Measurements from ENCODE around the gene TOMM40.

The TOMM40 gene

GRCh38 chr19:44876930-44877535, 14.0 kb upstream of the TOMM40 start:
- no peak overlapping the region for H3K23ac ChIP-seq (ENCODE audit: low read depth, low read length, poor library complexity)
- no peak overlapping the region for H3K14ac ChIP-seq (ENCODE audit: low read length)
- no peaks in the 10 kb centered on the region for H3K27me3 ChIP-seq (ENCODE audit: control insufficient read depth in 3 of 3, insufficient read depth in 3 of 3, low read depth in 1 of 3, low read length in 3 of 3)
- H4K8ac ChIP-seq (ENCODE audit: low read depth, low read length): no peak overlapping the region
- no peak overlapping the region for H3K4me3 ChIP-seq (ENCODE audit: low read length in 2 of 2)
- no peak overlapping the region for H3K27ac ChIP-seq (replicated peaks; ENCODE audit: low read length)
- no peak overlapping the region for H2BK120ac ChIP-seq (ENCODE audit: low read depth, low read length)
- H3K4me1 ChIP-seq (ENCODE audit: control insufficient read depth in 2 of 2, insufficient read depth in 1 of 2, low read depth in 1 of 2, low read length in 2 of 2): no peaks in the 10 kb centered on the region
- no peak overlapping the region for H3K4me2 ChIP-seq (ENCODE audit: insufficient read depth, low read length, poor library complexity, severe bottlenecking)
- peaks cover 71 to 81% of the 10 kb centered on the region in 2 donors for H3K36me3 ChIP-seq (replicated peaks in 1 of 2; ENCODE audit: control insufficient read depth in 2 of 2, insufficient read depth in 2 of 2, low read length in 2 of 2)
- H2AFZ ChIP-seq (ENCODE audit: low read length): no peak overlapping the region
- H3K18ac ChIP-seq (ENCODE audit: low read length): no peak overlapping the region
- no peaks in the 10 kb centered on the region for H3K9me3 ChIP-seq (replicated peaks in 1 of 2; ENCODE audit: control insufficient read depth in 2 of 2, insufficient read depth in 1 of 2, low read depth in 1 of 2, low read length in 2 of 2)
- H3K9ac ChIP-seq (ENCODE audit: low read depth, low read length, poor library complexity): peak overlapping the region; percentile 32
- peaks cover 15% of the 10 kb centered on the region for H3K79me1 ChIP-seq (ENCODE audit: low read depth, low read length)
- H3K4ac ChIP-seq (ENCODE audit: low read length): no peak overlapping the region
- no peak overlapping the region for H2BK12ac ChIP-seq (ENCODE audit: low read length)
- H2BK5ac ChIP-seq (ENCODE audit: low read length): no peak overlapping the region
- no peak for DNase-seq (ENCODE audit: low spot score)
- H4K91ac ChIP-seq (ENCODE audit: low read depth, low read length, poor library complexity): no peak overlapping the region
- no peak overlapping the region for H2BK15ac ChIP-seq (ENCODE audit: low read length)
- no peak overlapping the region for H2AK5ac ChIP-seq (ENCODE audit: low read depth, low read length)
- WGBS, 2 donors (ENCODE audit: extremely low coverage in 2 of 2, insufficient read length in 2 of 2, insufficient replicate concordance in 1 of 2): no CpG with 5 or more reads among the region's 5 CpGs

GRCh38 chr19:44878120-44878865, 12.8 kb upstream of the TOMM40 start:
- no peak overlapping the region for H2BK120ac ChIP-seq (ENCODE audit: low read depth, low read length)
- H2BK12ac ChIP-seq (ENCODE audit: low read length): no peak overlapping the region
- H2BK15ac ChIP-seq (ENCODE audit: low read length): no peak overlapping the region
- H3K23ac ChIP-seq (ENCODE audit: low read depth, low read length, poor library complexity): no peak overlapping the region
- peaks cover 12% of the 10 kb centered on the region for H3K79me1 ChIP-seq (ENCODE audit: low read depth, low read length)
- H3K27me3 ChIP-seq (ENCODE audit: control insufficient read depth in 3 of 3, insufficient read depth in 3 of 3, low read depth in 1 of 3, low read length in 3 of 3): no peaks in the 10 kb centered on the region
- H3K18ac ChIP-seq (ENCODE audit: low read length): no peak overlapping the region
- H3K4me1 ChIP-seq (ENCODE audit: control insufficient read depth in 2 of 2, insufficient read depth in 1 of 2, low read depth in 1 of 2, low read length in 2 of 2): no peaks in the 10 kb centered on the region
- no CpG with 5 or more reads among the region's 26 CpGs for WGBS, 2 donors (ENCODE audit: extremely low coverage in 2 of 2, insufficient read length in 2 of 2, insufficient replicate concordance in 1 of 2)
- no peak overlapping the region for H2BK5ac ChIP-seq (ENCODE audit: low read length)
- H2AFZ ChIP-seq (ENCODE audit: low read length): no peak overlapping the region
- no peak overlapping the region for H3K9ac ChIP-seq (ENCODE audit: low read depth, low read length, poor library complexity)
- H2AK5ac ChIP-seq (ENCODE audit: low read depth, low read length): no peak overlapping the region
- H3K27ac ChIP-seq (replicated peaks; ENCODE audit: low read length): no peak overlapping the region
- no peak overlapping the region for H4K8ac ChIP-seq (ENCODE audit: low read depth, low read length)
- no peak overlapping the region for H3K14ac ChIP-seq (ENCODE audit: low read length)
- no peak overlapping the region for H4K91ac ChIP-seq (ENCODE audit: low read depth, low read length, poor library complexity)
- H3K4ac ChIP-seq (ENCODE audit: low read length): no peak overlapping the region
- H3K9me3 ChIP-seq (replicated peaks in 1 of 2; ENCODE audit: control insufficient read depth in 2 of 2, insufficient read depth in 1 of 2, low read depth in 1 of 2, low read length in 2 of 2): no peaks in the 10 kb centered on the region
- H3K4me2 ChIP-seq (ENCODE audit: insufficient read depth, low read length, poor library complexity, severe bottlenecking): no peak overlapping the region
- H3K4me3 ChIP-seq (ENCODE audit: low read length in 2 of 2): no peak overlapping the region
- peaks cover 62 to 76% of the 10 kb centered on the region in 2 donors for H3K36me3 ChIP-seq (replicated peaks in 1 of 2; ENCODE audit: control insufficient read depth in 2 of 2, insufficient read depth in 2 of 2, low read length in 2 of 2)
- no peak for DNase-seq (ENCODE audit: low spot score)

GRCh38 chr19:44879309-44880065, 11.6 kb upstream of the TOMM40 start:
- H3K27ac ChIP-seq (replicated peaks; ENCODE audit: low read length): no peak overlapping the region
- no CpG with 5 or more reads among the region's 18 CpGs for WGBS, 2 donors (ENCODE audit: extremely low coverage in 2 of 2, insufficient read length in 2 of 2, insufficient replicate concordance in 1 of 2)

GRCh38 chr19:44882063-44882462, 9.0 kb upstream of the TOMM40 start:
- Histone ChIP-seq H3K14ac (ENCODE audit: low read length) (no peak overlapping the region), H3K79me1 (ENCODE audit: low read depth, low read length) (peaks cover 5% of the 10 kb centered on the region), H3K4me1 (ENCODE audit: control insufficient read depth in 2 of 2, insufficient read depth in 1 of 2, low read depth in 1 of 2, low read length in 2 of 2) (no peaks in the 10 kb centered on the region), H2BK12ac (ENCODE audit: low read length) (no peak overlapping the region), H3K9me3 (replicated peaks in 1 of 2; ENCODE audit: control insufficient read depth in 2 of 2, insufficient read depth in 1 of 2, low read depth in 1 of 2, low read length in 2 of 2) (no peaks in the 10 kb centered on the region), H2BK15ac (ENCODE audit: low read length) (no peak overlapping the region), H2BK5ac (ENCODE audit: low read length) (no peak overlapping the region), H4K8ac (ENCODE audit: low read depth, low read length) (no peak overlapping the region), H3K23ac (ENCODE audit: low read depth, low read length, poor library complexity) (peak overlapping the region; percentile 0), H4K91ac (ENCODE audit: low read depth, low read length, poor library complexity) (no peak overlapping the region), H2BK120ac (ENCODE audit: low read depth, low read length) (no peak overlapping the region), H3K4me3 (ENCODE audit: low read length in 2 of 2) (no peak overlapping the region), H3K9ac (ENCODE audit: low read depth, low read length, poor library complexity) (no peak overlapping the region), H2AK5ac (ENCODE audit: low read depth, low read length) (no peak overlapping the region), H3K36me3 (replicated peaks in 1 of 2; ENCODE audit: control insufficient read depth in 2 of 2, insufficient read depth in 2 of 2, low read length in 2 of 2) (peaks cover 51 to 72% of the 10 kb centered on the region in 2 donors), H3K27ac (replicated peaks; ENCODE audit: low read length) (no peak overlapping the region), H3K27me3 (ENCODE audit: control insufficient read depth in 3 of 3, insufficient read depth in 3 of 3, low read depth in 1 of 3, low read length in 3 of 3) (no peaks in the 10 kb centered on the region), H3K18ac (ENCODE audit: low read length) (peak overlapping the region; percentile 14), H3K4ac (ENCODE audit: low read length) (no peak overlapping the region), H3K4me2 (ENCODE audit: insufficient read depth, low read length, poor library complexity, severe bottlenecking) (no peak overlapping the region), H2AFZ (ENCODE audit: low read length) (no peak overlapping the region)
- no peak for DNase-seq (ENCODE audit: low spot score)
- no CpG with 5 or more reads among the region's 15 CpGs for WGBS, 2 donors (ENCODE audit: extremely low coverage in 2 of 2, insufficient read length in 2 of 2, insufficient replicate concordance in 1 of 2)

More at GRCh38 chr19:44879309-44880065, 11.6 kb upstream of the TOMM40 start:
- no peak overlapping the region for H3K18ac ChIP-seq (ENCODE audit: low read length)
- H3K9me3 ChIP-seq (replicated peaks in 1 of 2; ENCODE audit: control insufficient read depth in 2 of 2, insufficient read depth in 1 of 2, low read depth in 1 of 2, low read length in 2 of 2): no peaks in the 10 kb centered on the region
- H4K8ac ChIP-seq (ENCODE audit: low read depth, low read length): no peak overlapping the region
- H2BK15ac ChIP-seq (ENCODE audit: low read length): no peak overlapping the region
- DNase-seq (ENCODE audit: low spot score): no peak
- H3K27me3 ChIP-seq (ENCODE audit: control insufficient read depth in 3 of 3, insufficient read depth in 3 of 3, low read depth in 1 of 3, low read length in 3 of 3): no peaks in the 10 kb centered on the region
- peak overlapping the region; percentile 25 for H3K23ac ChIP-seq (ENCODE audit: low read depth, low read length, poor library complexity)
- H2BK12ac ChIP-seq (ENCODE audit: low read length): no peak overlapping the region
- no peaks in the 10 kb centered on the region for H3K4me1 ChIP-seq (ENCODE audit: control insufficient read depth in 2 of 2, insufficient read depth in 1 of 2, low read depth in 1 of 2, low read length in 2 of 2)
- no peak overlapping the region for H2AFZ ChIP-seq (ENCODE audit: low read length)
- H3K4me2 ChIP-seq (ENCODE audit: insufficient read depth, low read length, poor library complexity, severe bottlenecking): no peak overlapping the region
- peaks cover 60 to 76% of the 10 kb centered on the region in 2 donors for H3K36me3 ChIP-seq (replicated peaks in 1 of 2; ENCODE audit: control insufficient read depth in 2 of 2, insufficient read depth in 2 of 2, low read length in 2 of 2)
- no peak overlapping the region for H3K4ac ChIP-seq (ENCODE audit: low read length)
- peaks cover 7% of the 10 kb centered on the region for H3K79me1 ChIP-seq (ENCODE audit: low read depth, low read length)
- H3K14ac ChIP-seq (ENCODE audit: low read length): no peak overlapping the region
- H2AK5ac ChIP-seq (ENCODE audit: low read depth, low read length): no peak overlapping the region
- H2BK120ac ChIP-seq (ENCODE audit: low read depth, low read length): no peak overlapping the region
- H2BK5ac ChIP-seq (ENCODE audit: low read length): peak overlapping the region; percentile 26
- no peak overlapping the region for H4K91ac ChIP-seq (ENCODE audit: low read depth, low read length, poor library complexity)
- no peak overlapping the region for H3K9ac ChIP-seq (ENCODE audit: low read depth, low read length, poor library complexity)
- H3K4me3 ChIP-seq (ENCODE audit: low read length in 2 of 2): no peak overlapping the region

Measured in neuronal stem cell (in vitro differentiated cells).